ENCODE measurements around the gene MS4A14. TPM values are rescaled to one million over a fixed set of nuclear protein-coding genes. Genes with fewer than 3 reads are reported as not detected.

MS4A14 gene
- total and polyA plus RNA-seq, 2 experiments from 2014 or later: not detected

DNA sequence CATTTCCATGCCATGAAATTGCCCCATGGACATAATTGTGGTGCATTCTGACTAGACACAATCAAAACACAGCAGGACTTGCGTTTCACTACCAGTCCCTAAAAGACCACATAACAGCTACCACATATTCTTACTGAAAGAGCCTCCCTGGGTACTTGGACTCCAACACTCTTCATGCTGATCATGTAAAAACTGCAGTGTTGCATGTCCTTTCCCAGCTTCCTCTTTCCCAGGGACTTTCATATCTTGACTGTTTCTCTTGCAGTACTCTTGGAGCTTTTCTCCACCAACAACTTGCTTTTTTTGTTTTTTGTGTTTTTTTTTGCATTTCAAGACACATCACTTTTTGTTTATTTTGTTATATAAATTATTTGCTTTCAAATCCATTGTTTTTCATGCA, 46.3 kb upstream of the MS4A14 start:
- WGBS (ENCODE audit: low lambda C conversion rate, missing lambda C conversion rate): 76% methylated on average over 1 of the region's 1 CpG
- H3K79me2 ChIP-seq: no peaks in the 10 kb centered on the region
- H2AFZ ChIP-seq: no peak overlapping the region
- H3K9me3 ChIP-seq (ENCODE audit: low read depth): no peaks in the 10 kb centered on the region
- H3K27ac ChIP-seq: no peak overlapping the region
- no peaks in the 10 kb centered on the region for H4K20me1 ChIP-seq (ENCODE audit: insufficient read depth, poor library complexity, severe bottlenecking)
- no peaks in the 10 kb centered on the region for H3K9me2 ChIP-seq (replicated peaks; ENCODE audit: insufficient read depth)
- no peaks in the 10 kb centered on the region for H3K27me3 ChIP-seq
- H3K4me2 ChIP-seq: no peak overlapping the region
- H3K4me3 ChIP-seq: no peak overlapping the region
- no peak for DNase-seq (ENCODE audit: low spot score)
- no peaks in the 10 kb centered on the region for H3K36me3 ChIP-seq (replicated peaks; ENCODE audit: insufficient read depth, low read depth)
- no peak for TF ChIP-seq EZH2phosphoT487 (IDR thresholded peaks at IDR 0.05; ENCODE audit: low read depth, severe bottlenecking, unreplicated experiment)
- TF ChIP-seq, protein P1, sequence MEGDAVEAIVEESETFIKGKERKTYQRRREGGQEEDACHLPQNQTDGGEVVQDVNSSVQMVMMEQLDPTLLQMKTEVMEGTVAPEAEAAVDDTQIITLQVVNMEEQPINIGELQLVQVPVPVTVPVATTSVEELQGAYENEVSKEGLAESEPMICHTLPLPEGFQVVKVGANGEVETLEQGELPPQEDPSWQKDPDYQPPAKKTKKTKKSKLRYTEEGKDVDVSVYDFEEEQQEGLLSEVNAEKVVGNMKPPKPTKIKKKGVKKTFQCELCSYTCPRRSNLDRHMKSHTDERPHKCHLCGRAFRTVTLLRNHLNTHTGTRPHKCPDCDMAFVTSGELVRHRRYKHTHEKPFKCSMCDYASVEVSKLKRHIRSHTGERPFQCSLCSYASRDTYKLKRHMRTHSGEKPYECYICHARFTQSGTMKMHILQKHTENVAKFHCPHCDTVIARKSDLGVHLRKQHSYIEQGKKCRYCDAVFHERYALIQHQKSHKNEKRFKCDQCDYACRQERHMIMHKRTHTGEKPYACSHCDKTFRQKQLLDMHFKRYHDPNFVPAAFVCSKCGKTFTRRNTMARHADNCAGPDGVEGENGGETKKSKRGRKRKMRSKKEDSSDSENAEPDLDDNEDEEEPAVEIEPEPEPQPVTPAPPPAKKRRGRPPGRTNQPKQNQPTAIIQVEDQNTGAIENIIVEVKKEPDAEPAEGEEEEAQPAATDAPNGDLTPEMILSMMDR (IDR thresholded peaks at IDR 0.05; ENCODE audit: poor library complexity): no peak
- no peak for TF ChIP-seq EZH2 (IDR thresholded peaks at IDR 0.05; ENCODE audit: borderline replicate concordance)
- H3K4me1 ChIP-seq (ENCODE audit: insufficient read depth): no peaks in the 10 kb centered on the region

DNA sequence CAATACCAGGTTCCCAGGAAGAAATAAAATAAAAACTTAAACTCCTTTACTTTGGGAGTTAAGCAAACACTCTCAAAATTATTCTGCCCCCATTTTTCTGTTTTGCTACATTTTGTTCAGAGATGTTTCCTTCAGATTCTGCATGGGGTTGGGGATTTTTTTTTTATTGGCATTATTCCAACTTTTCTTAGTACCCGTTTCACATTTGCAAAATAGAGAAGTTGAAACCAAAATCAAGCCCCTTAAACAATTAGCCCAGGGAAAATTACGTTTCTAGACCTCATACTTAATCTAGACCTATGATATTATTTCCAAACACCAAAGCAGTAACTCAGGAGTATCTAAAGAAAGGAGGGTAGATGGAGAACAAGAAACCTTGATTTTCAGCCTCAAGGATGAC, 38.5 kb upstream of the MS4A14 start:
- H4K20me1 ChIP-seq (ENCODE audit: insufficient read depth, poor library complexity, severe bottlenecking): no peaks in the 10 kb centered on the region
- H3K9me3 ChIP-seq (ENCODE audit: low read depth): no peaks in the 10 kb centered on the region
- no peak for TF ChIP-seq EZH2phosphoT487 (IDR thresholded peaks at IDR 0.05; ENCODE audit: low read depth, severe bottlenecking, unreplicated experiment)
- TF ChIP-seq EZH2 (IDR thresholded peaks at IDR 0.05; ENCODE audit: borderline replicate concordance): no peak
- TF ChIP-seq, protein P1 (IDR thresholded peaks at IDR 0.05; ENCODE audit: poor library complexity): no peak
- H3K4me3 ChIP-seq: no peak overlapping the region
- H2AFZ ChIP-seq: no peak overlapping the region
- no peak overlapping the region for H3K27ac ChIP-seq
- H3K79me2 ChIP-seq: no peaks in the 10 kb centered on the region
- no peak overlapping the region for H3K4me2 ChIP-seq
- WGBS (ENCODE audit: low lambda C conversion rate, missing lambda C conversion rate): 50% methylated on average over 2 of the region's 2 CpGs
- no peaks in the 10 kb centered on the region for H3K36me3 ChIP-seq (replicated peaks; ENCODE audit: insufficient read depth, low read depth)
- no peak for DNase-seq (ENCODE audit: low spot score)
- no peaks in the 10 kb centered on the region for H3K4me1 ChIP-seq (ENCODE audit: insufficient read depth)
- H3K9me2 ChIP-seq (replicated peaks; ENCODE audit: insufficient read depth): no peaks in the 10 kb centered on the region
- H3K27me3 ChIP-seq: no peaks in the 10 kb centered on the region

DNA sequence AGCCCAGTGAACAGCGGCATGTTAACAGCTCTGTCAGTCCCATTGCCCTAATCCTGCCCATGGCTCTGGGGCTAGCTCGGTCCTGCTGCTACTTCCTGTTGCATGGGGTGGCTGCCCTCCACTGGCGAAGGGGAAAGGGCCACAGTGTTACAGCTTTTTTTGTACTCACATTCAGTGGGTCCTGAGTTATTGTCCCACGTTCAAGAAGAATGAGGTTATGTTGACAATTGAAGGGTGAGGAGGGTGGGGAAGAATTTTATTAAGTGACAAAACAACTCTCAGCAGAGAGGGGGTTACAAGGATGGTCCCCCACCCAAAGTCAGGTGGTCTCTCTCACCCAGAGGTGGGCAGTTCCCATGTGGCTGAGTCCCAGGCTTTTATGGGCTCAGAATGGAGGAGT, 35.6 kb upstream of the MS4A14 start:
- no peaks in the 10 kb centered on the region for H3K36me3 ChIP-seq (replicated peaks; ENCODE audit: insufficient read depth, low read depth)
- H4K20me1 ChIP-seq (ENCODE audit: insufficient read depth, poor library complexity, severe bottlenecking): no peaks in the 10 kb centered on the region
- no peaks in the 10 kb centered on the region for H3K9me2 ChIP-seq (replicated peaks; ENCODE audit: insufficient read depth)
- TF ChIP-seq EZH2 (IDR thresholded peaks at IDR 0.05; ENCODE audit: borderline replicate concordance) (no peak), EZH2phosphoT487 (IDR thresholded peaks at IDR 0.05; ENCODE audit: low read depth, severe bottlenecking, unreplicated experiment) (no peak)
- TF ChIP-seq, protein P1 (IDR thresholded peaks at IDR 0.05; ENCODE audit: poor library complexity): no peak
- no peaks in the 10 kb centered on the region for H3K27me3 ChIP-seq
- DNase-seq (ENCODE audit: low spot score): no peak
- no peak overlapping the region for H3K4me2 ChIP-seq
- no peaks in the 10 kb centered on the region for H3K4me1 ChIP-seq (ENCODE audit: insufficient read depth)
- H3K79me2 ChIP-seq: no peaks in the 10 kb centered on the region
- no peak overlapping the region for H3K27ac ChIP-seq
- no peak overlapping the region for H2AFZ ChIP-seq
- 55% methylated on average over 4 of the region's 4 CpGs for WGBS (ENCODE audit: low lambda C conversion rate, missing lambda C conversion rate)
- no peak overlapping the region for H3K4me3 ChIP-seq
- H3K9me3 ChIP-seq (ENCODE audit: low read depth): no peaks in the 10 kb centered on the region

DNA sequence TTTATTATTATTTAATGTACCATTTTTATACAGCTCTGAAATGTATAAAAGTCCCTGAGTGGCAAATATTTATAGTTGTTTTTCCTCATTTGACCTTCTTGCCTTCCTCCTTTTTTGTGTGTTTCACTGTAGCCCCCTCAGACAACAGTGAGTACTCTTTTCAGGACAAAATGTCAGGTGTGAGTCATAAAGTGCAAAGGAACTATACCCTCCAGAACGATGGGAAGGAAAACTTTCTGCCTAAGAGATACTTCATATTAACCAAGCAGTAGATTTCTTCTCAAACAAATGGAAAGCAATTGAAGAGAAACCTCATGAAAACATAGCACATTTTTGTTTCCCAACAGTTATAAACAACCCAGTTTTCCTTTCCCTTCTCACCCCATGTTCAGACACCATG, 34.0 kb upstream of the MS4A14 start:
- no peaks in the 10 kb centered on the region for H3K36me3 ChIP-seq (replicated peaks; ENCODE audit: insufficient read depth, low read depth)
- no peak for TF ChIP-seq EZH2phosphoT487 (IDR thresholded peaks at IDR 0.05; ENCODE audit: low read depth, severe bottlenecking, unreplicated experiment)
- TF ChIP-seq, protein P1 (IDR thresholded peaks at IDR 0.05; ENCODE audit: poor library complexity): no peak
- no peak for TF ChIP-seq EZH2 (IDR thresholded peaks at IDR 0.05; ENCODE audit: borderline replicate concordance)

More for the DNA sequence above, 34.0 kb upstream of the MS4A14 start:
- Histone ChIP-seq H3K4me2 (no peak overlapping the region), H3K4me1 (ENCODE audit: insufficient read depth) (no peaks in the 10 kb centered on the region), H4K20me1 (ENCODE audit: insufficient read depth, poor library complexity, severe bottlenecking) (no peaks in the 10 kb centered on the region), H3K79me2 (no peaks in the 10 kb centered on the region), H3K27ac (no peak overlapping the region), H3K9me2 (replicated peaks; ENCODE audit: insufficient read depth) (no peaks in the 10 kb centered on the region), H3K27me3 (no peaks in the 10 kb centered on the region), H3K9me3 (ENCODE audit: low read depth) (no peaks in the 10 kb centered on the region), H3K4me3 (no peak overlapping the region), H2AFZ (no peak overlapping the region)
- no peak for DNase-seq (ENCODE audit: low spot score)
- 44% methylated on average over 1 of the region's 1 CpG for WGBS (ENCODE audit: low lambda C conversion rate, missing lambda C conversion rate)

Measured in hepatocyte (in vitro differentiated cells).